Stimulated activated CD4-positive, alpha-beta T cell treated with anti-CD3 and anti-CD28 coated beads, Interleukin-1b, Interleukin-23, amount 100 ng/mL, for 48 hours (primary cell): Measurements from ENCODE around the gene APOA4.

ENCODE experiments used
- DNase-seq: peaks from one replicate; pipeline ENCODE4 v3.0.0-alpha.2; 2020

APOA4 gene

DNA sequence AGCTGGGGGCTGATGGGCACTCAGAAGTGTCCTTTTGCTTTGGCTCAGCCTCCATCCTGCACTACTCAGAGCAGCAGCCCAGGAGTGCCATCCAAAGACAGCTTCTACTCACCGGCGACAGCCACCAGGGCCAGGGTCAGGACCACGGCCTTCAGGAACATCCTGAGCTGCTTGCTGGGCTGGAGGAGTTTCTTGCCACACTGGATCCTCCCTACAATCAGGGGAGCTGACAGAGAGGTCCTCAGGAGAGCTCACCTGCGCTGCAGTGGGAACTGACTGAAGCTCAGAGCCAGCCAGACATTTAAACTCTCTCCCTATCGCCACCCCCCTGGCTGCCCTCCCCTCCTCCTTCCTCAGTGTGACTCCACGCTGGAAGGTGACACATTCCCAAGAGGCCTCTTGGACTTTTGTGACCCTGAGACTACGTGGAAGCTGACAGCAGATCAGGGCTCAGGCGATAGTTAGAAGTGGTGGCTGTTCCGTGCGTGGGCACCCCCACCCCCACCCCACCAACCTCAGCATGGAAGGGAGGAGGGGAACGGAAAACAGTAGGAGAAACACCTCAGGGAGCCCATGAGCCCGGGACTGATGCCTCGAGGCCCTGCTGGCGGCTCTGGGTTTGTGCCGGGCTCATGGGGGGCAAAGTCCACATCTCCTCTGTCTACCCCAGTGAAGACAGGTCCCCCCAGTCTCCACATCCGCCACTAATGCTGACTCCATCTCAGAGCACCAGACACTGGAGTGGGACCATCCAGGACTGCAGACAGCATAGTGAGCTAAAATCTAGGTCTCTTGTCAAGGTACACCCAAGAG lies at the start of gene APOA4:
Gene APOA4 (minus strand): TSS at position 274 of the 813 bp plus-strand sequence. CDS start 113 bp downstream, at position 161.
- DNase-seq, result no peak

DNA sequence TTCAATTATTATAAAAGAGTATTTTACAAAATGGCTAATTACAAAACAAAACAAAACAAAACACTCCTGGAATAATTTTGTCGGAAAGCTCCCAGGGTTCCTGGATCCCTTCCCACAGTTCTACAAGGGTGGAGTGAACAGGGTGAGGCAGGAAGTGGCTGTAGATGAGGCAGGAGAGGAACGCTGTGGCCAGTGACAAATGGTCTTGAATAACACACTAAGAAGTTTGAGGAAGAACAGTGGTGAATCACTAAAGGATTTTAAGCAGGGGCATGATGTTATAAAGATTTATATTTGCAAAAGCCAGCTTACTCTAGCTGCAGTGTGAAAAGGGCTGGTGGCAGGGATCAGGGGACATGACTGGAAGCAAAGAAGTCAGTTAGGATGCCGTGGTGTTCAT lies 48.1 kb upstream of the APOA4 start:
- DNase-seq, result no peak

DNA sequence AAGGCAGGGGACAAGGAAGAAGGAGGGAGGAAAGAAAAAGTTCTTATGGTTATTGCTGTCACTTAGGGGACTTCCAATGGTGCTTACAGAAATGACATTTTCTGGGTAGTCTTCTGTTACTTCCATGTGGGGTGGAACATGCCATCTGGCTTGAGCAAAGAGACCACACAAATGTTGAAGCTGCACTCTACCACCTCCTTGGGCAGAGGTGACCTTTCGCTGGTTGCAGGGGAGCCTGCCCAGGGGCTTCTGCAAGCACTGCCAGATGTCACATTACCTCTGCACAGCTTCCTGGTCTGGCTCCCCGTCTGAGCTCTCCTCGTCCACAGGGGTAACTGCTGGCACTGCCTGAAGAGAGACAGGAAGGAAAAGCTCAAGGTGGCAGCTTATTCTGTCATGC lies 47.0 kb upstream of the APOA4 start:
- DNase-seq, result no peak

DNA sequence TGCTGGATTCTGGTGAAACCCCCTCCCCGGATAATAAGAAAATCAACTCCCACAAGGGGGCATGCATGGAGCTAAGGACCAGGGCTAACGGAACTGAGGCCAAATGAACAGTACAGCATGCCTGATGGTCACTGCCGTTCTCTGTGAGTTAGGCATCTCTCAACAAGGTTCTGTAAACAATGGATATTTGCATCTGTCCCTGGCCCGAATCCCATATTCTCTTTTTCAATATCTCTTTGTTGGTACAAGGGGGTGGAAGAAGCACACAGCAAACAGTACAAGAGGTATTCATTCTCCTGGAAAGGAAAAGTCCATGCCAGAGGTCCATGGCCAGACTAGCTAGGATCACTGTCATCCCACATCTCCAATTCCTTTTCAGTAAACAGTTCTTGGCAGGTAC lies 46.5 kb upstream of the APOA4 start:
- no peak for DNase-seq

DNA sequence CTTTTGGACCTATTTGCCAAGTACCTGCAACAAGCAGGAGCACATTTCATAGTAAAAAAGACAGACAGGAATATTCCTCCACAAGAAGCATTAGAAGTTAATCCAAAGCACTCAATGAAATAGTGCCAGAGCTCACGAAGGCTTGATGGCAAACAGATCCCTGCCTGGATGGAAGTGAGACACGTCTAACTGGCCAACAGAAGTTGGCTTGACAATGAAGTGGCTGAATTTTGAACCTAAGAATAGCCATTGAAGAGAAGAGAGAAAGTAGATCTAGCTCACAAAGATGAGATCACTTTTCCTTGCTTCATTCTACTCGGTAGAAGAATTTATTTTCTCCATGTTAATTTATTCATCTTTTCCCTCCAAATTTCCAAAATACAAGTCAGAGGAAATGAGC lies 45.0 kb upstream of the APOA4 start:
- no peak for DNase-seq

DNA sequence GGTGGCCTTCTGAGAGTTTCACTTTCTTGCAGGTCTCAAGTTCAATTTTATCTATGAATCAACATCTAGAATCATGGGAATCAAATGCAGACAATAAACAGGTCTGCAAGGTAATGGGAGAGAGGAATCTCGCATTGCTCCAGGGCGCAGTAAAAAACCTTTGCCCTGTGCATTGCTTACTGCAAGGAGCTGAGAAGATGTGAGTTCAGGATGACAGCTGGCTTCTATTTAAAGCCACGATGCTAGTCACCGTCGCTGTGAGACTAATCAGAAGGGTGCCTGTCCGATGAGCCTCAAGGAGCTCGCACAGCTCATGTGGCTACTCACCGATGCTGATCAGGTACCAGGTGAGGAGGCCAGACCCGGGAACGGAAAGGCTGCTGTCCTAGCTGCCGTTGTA lies 44.5 kb upstream of the APOA4 start:
- no peak for DNase-seq

DNA sequence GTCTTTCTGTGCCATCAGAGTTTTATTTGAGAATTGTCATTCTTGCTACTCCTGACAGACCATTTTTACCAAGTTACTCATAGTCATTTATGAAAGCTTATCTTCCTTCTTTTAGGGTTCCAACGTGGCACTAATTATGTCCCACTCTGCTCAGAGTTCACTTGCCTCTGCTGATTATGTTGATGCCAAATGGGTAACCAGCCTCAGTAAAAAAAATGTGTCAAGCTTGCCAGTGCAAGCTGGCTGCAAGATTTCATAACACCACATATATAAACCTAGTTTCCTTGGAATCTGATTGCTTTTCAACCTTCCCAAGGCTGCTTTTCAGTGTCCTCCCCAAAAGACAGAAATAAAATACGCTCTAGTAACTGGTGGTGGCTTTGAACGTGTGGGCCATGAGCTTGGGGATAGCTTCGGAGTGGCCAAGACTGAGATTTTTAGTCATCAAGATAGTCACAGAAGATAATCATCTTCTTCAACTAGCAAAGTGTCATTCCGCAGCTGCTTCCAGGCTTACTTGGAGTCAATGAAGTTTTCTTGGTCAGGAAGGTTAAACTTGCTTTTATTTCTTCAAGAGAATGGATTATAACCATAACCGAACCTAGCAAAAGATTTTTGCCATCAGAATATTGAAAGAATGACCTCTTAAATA lies 43.8 kb upstream of the APOA4 start:
- no peak for DNase-seq

DNA sequence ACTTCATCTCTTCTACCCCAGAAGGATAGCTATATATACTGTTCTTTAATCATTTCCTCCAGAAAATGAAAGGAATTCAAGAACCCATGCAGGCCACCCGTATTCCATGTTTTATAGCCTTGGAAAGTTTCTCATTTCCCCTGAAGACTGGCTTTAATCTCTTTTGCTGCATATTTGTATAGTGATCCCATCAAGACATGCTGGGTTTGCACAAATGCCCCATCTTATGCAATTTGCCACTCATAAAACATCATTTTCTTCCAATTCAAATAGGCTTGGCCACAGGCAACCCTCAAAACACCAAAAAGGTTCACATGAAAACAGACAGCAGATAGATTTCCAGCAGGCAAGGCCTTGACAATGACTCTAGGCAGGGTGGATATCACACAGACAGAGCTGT lies 42.6 kb upstream of the APOA4 start:
- DNase-seq, result no peak

DNA sequence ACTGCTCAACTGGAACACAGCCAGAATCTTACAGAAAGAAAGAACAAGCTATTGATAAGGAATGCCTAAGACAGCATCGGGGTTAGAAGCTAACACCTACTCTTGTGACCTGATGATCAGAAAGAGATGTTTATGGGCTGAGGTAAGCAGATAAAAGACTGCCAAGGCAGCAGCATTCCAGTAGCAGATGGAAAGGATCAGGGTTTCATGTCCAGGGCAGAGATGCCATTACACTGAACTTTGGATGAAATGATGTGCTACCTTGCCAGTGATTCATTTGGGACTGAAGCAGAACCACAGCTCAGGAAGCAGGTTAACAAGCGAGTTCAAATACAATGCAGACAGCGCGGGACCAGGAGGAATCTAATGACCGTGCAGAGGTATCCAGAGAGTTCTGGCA lies 41.4 kb upstream of the APOA4 start:
- no peak for DNase-seq

DNA sequence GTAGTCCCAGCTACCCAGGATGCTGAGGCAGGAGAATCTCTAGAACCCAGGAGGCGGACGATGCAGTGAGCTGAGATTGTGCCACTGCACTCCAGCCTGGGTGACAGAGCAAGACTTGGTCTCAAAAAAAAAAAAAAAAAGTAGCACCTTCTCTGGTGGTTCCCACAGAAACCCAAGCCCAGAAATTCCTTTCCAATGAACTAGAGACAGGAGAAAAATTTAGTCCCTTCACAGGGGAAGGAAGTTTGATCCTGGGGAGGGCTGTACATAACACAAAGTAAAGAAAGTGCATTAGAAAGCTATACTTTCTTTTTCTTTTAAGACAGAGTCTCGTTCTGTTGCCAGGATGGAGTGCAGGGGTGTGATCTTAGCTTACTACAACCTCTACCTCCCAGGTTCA lies 39.8 kb upstream of the APOA4 start:
- no peak for DNase-seq

DNA sequence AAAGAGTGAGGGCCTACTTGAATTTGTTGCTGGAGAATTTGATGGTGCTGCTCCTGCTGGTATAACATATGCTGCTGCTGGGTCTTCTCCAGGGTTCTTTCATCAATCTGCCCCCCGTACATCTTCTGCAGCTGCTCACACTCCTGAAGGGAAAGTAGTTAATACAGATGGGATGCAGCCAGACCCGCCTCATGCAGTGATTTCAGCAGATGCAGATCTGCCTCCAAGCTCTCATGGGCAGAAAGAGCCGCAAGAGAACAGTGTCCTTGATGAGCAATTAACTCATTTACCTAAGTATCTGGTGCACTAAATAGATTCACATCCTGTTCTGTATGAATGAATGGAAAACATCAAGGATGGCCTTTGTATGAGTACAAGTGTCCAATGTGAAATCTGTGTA lies 39.1 kb upstream of the APOA4 start:
- no peak for DNase-seq

DNA sequence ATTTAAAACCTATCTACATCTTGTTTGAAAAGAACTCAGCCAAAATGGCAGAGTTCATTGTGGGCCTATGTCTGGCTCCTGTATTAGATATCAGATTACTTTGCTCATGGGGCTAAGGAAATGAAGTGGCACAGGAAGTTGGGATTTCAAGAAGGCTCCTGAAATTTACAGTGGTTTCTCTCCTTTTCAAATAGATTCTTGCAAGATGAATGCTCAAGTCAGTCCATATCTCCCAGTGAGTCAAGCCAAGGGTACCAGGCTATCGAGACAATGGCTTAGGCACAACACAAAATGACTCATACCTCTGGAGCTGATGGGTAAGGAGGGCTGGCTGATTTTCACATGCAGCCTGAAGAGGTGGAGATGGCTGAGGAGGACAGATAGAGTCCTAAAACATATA lies 38.4 kb upstream of the APOA4 start:
- DNase-seq, result no peak

DNA sequence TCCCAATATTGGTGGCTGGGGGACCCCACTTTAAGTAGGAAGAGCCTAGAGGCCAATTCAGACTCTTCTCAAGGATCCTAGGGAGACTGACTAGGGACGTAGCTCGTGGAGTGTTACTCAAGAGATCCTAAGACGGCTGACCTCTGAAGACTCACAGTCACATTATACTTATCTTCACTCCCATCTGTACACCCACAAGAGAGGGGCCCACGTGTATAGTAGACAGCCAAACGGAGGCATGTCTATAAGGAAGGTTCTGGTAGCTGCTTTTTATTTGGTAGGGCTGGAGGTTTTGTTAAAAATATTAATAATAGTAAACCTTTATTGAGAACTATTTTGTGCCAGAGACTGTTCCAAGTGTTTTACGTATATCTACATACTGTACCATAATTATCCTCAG lies 37.2 kb upstream of the APOA4 start:
- DNase-seq, result no peak

DNA sequence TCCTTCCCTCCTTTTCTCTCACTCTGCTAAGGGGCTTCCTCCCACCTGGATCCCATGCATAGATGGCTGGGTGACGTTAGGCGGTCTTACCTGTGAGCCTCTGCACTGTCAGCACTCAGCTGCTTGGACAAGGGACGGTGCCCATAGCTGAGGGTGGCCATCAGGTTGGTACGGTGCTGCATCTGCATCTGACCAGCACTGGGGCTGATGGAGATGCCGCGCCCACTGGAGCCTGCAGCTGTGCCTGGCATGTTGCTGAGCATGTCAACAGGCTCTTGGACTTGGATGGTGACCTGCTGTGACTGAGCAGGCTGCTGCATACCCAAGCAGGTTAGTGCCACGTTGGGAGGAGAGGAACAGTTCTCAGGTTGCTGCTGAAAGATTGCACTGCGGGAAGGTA lies 36.1 kb upstream of the APOA4 start:
- DNase-seq, result no peak

DNA sequence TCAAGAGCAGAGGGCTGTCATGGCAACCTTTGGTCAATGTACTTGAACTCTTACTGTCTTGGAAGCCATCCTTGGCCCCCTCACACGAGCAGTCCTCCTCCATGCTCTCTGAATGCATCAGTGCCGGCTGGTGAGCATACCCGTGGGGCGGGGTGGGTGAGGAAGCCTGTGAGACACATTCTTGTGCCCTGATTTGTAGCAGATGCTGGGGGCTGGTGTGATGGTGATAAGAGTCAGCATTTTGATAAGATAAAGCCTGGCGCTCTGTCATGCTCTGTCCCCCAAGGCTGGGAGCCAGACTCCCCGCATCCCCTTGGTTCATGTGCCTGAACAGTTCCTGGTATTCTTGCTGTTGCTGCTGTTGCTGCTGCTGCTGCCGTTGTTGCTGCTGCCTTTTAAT lies 34.8 kb upstream of the APOA4 start:
- no peak for DNase-seq

DNA sequence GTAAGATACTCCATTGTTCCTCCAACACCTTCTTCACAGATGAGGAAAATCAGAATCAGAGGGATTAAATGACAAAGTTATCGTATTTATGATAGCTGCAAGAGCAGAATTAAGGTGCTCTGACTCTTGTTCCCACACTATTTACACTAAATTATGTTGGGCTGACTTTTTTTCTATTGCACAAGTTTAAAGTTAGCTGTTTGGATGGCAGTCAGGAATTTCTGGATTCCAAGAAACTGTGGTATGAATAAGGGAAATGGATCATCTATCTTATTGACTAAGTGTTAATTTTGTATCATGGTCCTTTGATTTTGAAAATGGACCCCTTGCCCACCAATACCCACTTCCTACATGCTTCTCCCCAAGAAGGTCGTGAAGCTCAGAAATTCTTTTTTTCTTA lies 34.2 kb upstream of the APOA4 start:
- DNase-seq, result no peak

DNA sequence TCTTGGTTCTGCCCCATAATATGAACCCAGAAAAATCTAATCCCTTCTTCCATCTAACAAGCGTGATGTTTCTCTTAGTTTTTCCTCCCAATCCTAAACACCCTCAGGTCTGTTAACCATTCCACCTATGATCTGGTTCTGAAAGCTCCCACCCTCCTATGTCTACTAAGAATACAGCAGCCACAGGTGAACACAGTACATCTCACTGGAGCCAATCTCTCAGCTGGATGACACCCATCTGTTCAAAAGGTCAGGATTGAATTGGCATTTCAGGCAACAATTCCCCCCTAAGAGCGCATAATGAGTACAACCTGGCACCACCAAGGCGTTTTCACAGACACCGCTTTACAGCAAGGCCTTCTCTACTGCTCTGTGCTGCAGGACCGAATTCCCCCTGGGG lies 33.3 kb upstream of the APOA4 start:
- DNase-seq, result no peak

DNA sequence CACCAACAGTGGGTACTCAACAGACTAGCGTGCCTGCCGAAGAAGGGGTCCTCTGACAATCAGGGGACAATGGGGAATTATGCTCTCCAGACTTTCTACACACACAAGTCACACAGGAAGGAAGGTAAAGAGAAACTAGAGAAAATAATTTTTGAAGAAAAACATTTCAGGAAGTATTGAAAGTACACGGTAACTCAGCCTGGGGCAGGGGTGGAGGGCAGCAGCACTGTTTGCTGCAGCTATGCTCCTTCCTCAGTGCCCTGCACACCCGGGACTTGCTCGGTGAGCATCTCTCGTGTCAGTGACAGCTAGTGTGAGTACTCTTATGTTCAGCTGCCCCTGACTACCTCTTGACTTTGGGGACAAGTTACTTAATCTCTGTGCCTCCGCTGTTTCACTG lies 32.3 kb upstream of the APOA4 start:
- no peak for DNase-seq

DNA sequence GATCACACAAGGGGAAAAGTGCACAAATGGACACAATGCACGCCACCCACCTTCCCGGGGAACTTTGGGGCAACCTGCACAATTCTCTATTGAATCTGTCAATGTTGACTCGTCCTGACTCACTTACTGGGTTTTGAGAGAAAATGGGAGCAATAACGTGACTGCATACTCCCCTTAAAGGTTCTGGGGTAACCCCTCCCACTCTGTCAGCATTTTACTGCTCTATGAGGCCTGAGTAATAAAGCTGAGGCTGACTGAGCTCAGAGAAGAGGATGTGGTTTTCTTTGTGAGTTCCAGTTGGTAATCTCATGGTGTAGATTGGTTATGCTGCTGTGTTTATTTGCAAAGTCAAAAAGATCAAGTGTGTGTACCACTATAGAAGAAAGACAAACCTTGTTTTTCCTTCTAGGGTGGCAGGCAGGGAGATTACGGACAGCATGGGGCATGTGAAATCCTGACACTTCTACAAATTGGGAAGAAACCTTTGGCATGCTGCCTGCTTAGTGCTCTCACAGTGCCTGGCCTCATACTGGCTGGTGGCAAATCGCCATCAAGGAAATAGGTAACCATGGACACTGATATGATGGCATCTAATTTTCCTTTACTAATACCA lies 30.5 kb upstream of the APOA4 start:
- DNase-seq, result peak; percentile 70

DNA sequence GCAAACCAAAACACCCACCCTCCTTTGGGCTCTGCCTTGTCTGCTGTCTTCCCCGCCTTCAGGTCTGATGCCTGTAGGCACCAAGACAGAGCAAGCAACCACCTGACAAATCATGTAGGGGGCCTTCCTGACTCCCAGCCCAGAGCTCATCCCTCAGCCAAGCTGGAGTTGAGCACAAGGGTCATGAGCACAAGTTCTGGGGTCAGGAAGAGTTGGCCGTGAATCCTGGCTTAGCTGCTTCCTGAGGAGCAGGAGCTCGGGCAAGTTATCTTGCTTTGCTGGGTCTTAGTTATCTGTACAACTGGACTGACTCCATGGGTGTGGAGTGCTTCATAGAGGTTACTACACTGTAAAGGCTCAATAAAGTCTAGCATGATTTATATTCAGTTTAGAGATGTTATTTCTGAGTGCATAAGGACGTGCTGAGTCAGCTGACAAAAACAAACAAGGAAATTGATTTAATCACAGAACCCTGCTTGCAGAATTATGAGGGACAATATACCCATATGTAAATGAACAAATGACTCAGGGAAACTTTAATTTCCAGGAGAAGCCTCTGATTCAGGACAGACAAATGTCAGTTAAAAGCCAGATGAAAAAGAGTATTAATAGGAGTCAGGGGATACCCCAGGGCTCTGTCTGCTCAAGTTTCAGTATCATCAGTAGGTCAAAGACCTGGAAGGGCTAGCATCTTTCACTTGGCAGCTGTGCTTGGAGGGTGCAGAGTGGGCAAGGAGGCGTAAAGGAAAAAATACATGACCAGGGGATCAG lies 29.3 kb upstream of the APOA4 start:
- DNase-seq, result no peak

DNA sequence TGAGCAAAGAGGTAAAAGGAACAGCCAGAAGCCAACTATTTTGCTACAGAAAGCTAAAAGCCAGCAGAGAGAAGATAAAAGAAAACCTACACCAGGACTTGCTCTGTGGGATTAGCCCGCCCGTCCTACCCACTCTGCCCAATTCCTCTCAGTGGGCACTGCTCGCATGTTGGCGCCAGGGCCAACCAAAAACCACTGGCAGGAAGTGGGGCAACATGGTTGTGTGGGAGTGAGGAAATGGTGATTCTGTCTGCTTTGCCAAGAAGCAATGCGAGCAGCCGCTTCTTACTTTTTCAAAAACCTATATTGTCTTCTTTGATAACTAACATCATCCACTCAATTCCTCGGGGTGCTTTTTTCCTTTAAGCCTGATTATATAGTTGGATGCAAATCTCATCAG lies 28.5 kb upstream of the APOA4 start:
- DNase-seq, result peak; percentile 36

DNA sequence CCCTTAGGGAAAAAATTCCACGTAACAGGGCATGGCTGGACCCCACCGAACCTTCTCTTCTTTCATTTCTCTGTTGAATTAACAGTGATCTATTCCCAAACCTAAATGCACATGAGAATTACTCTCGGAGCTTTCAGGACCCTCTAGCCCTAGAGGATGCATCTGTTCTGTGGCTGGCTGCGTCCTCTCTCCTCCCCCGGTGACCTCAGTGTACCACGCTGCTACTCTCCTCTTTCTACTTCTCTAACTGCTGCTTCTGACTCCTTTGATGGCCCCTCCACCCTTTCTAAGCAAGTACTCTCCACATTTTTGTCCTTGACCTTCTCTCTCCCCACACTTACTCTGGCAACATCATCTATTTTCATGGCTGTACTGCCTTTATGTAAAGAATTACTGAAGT lies 26.4 kb upstream of the APOA4 start:
- DNase-seq, result no peak

DNA sequence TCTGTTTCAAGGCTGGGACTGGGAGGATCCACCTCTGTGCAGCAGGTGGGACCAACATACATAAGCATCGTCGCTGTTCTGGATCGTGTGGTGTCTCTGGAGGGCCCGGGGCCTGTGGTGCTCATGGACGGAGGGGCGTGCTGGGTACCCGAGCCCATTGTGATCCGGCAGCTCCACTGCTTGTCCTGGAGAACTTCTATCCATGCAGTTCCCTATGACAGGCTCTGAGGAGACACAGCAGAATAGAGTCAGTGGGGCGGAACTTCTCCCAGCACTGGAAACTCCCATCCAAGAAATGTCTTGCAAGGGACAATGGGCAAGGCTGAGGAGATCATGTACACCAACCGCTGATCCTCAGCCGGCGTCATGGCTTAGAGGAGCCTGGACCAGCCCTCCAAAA lies 26.0 kb upstream of the APOA4 start:
- DNase-seq, result no peak

DNA sequence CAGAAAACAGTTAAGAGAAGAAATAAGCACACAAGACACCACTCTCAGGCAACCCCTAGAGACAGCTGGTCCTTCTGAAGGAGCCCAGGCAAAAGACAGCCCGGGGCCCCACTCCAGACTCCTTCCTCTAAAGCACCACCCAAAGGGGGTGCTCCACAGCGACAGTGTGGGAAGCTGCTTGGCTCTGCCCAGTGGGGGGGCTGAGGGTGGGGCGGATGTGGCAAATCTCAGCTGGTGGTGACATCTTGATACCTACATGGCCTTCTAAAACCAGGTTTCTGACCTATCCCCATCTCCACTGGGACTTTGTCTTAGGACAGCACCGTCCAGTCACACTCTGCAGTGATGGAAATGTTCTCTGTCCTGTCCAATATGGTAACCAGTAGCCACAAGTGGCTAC lies 24.5 kb upstream of the APOA4 start:
- no peak for DNase-seq
